Fibroblast of lung (primary cell): Measurements from ENCODE around the gene GPATCH1.

Source experiments
- CTCF ChIP-seq, 2 donors: IDR thresholded peaks in 1 of 2; conservative IDR thresholded peaks in 1 of 2; 1 replicate in 1 of 2; 2 replicates in 1 of 2; pipeline ENCODE4 v1.5.1; 2011 to 2012; ENCODE audit warnings: low read length in 2 of 2, control low read depth in 1 of 2, inconsistent platforms in 1 of 2, low read depth in 1 of 2, mild to moderate bottlenecking in 1 of 2
- EZH2 ChIP-seq: IDR thresholded peaks from 2 replicates; pipeline ENCODE4 v1.5.1; 2012; ENCODE audit warnings: low read length, control low read depth, mild to moderate bottlenecking; ENCODE audit errors: missing control alignments

GRCh38 chr19:33152176-33152575 lies 71.2 kb downstream of the GPATCH1 start:
- TF ChIP-seq CTCF (conservative IDR thresholded peaks at IDR 0.05 in 1 of 2, IDR thresholded peaks at IDR 0.05 in 1 of 2; ENCODE audit: low read depth in 1 of 2, low read length in 2 of 2) (no peak), EZH2 (no peak)
